HUES6 (cell line): Measurements from ENCODE around the gene GPRC5A.
"Not testable (repeated sequence)": the region's sequence is repeated elsewhere in the genome, so short reads cannot be mapped to it uniquely, and the experiment has no call there.

Experiments used
- H3K27ac ChIP-seq: 2 replicates; pipeline ENCODE4 v1.7.0; 2013; ENCODE audit warnings: low read depth, mild to moderate bottlenecking, low read length, inconsistent platforms
- H3K27me3 ChIP-seq: 2 replicates; pipeline ENCODE4 v1.6.1; 2013; ENCODE audit warnings: low read length; ENCODE audit not compliant: control insufficient read depth, insufficient read depth
- H3K36me3 ChIP-seq: 2 replicates; pipeline ENCODE4 v1.6.1; 2013; ENCODE audit warnings: low read length; ENCODE audit not compliant: control insufficient read depth, insufficient read depth
- H3K4me1 ChIP-seq: 2 replicates; pipeline ENCODE4 v1.6.1; 2013; ENCODE audit warnings: low read length; ENCODE audit not compliant: control insufficient read depth, insufficient read depth
- H3K4me3 ChIP-seq: 2 replicates; pipeline ENCODE4 v1.5.1; 2013; ENCODE audit warnings: low read depth, low read length
- H3K9ac ChIP-seq: one replicate; pipeline ENCODE4 v1.6.1; 2013; ENCODE audit warnings: mild to moderate bottlenecking, low read length
- H3K9me3 ChIP-seq: 2 replicates; pipeline ENCODE4 v1.6.1; 2013; ENCODE audit warnings: low read depth, low read length; ENCODE audit not compliant: control insufficient read depth, insufficient read depth

The GPRC5A gene, protein sequence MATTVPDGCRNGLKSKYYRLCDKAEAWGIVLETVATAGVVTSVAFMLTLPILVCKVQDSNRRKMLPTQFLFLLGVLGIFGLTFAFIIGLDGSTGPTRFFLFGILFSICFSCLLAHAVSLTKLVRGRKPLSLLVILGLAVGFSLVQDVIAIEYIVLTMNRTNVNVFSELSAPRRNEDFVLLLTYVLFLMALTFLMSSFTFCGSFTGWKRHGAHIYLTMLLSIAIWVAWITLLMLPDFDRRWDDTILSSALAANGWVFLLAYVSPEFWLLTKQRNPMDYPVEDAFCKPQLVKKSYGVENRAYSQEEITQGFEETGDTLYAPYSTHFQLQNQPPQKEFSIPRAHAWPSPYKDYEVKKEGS

DNA sequence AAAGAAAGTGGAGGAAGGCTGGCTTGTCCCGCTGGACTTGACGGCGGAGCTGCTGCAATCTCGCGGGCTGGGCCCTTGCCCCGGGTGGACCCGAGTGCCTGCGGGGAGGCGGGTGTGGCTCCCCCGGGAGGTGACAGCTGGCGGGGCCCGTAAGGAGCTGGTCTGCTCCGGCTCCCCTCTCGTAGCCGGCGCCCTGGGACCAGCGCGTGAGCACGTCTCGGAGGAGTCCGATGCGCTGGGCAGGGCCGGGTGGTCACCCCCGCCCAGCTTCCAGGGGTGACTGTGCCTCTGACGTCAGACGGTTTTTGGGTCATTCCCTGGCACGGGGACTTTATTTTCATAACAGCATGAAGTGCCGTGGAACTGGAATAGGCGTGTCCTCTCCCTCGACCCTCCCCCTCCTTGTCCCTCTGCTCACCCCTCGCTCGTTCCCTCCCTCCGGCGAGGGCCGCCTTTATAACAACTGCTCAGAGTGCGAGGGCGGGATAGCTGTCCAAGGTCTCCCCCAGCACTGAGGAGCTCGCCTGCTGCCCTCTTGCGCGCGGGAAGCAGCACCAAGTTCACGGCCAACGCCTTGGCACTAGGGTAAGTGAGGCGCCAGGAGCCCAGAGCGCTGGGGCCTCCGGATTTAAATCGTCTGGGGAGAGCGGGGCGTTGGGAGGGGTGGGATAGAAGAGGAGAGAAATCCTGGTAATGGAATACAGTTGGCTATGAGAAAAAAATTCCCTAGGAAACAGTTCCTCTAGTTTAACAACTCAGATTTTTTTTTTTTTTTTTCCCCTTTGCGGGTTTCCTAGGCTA, at the start of gene GPRC5A:
GPRC5A (plus strand) TSS at position 483 of the 801 bp plus-strand sequence. CDS start 16,688 bp downstream, outside the sequence.
- peak within 1 kb of the TSS; percentile 7 for H3K9ac ChIP-seq
- peaks cover 58% of the 10 kb centered on the region for H3K27me3 ChIP-seq
- no peaks in the 10 kb centered on the region for H3K36me3 ChIP-seq
- peaks cover 18% of the 10 kb centered on the region; the same call in 1 of the 2 replicates for H3K4me1 ChIP-seq
- H3K9me3 ChIP-seq = no peaks in the 10 kb centered on the region
- no peak within 1 kb of the TSS for H3K27ac ChIP-seq
- peak within 1 kb of the TSS; percentile 73 for H3K4me3 ChIP-seq

DNA sequence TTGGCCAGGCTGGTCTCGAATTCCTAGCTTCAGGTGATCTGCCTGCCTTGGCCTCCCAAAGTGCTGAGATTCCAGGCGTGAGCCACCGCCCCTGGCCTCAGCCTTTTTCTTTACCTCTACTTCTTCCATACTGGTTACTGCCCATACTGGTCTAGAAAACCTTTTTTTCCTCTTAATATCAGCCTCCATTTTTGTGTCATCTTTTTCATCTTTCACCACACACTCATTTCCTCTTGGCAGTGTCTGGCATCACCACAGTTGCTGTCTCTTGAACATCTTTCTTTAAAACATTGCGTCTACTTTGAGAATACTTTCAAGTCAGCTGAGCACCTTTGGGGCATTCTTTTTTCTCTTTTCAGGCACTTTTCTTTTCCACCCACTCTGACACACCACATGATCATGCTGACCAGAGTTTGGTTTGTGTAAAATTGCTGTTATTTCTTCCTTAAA, 45.5 kb upstream of the GPRC5A start:
- Histone ChIP-seq H3K9ac (no peak overlapping the region), H3K27me3 (no peaks in the 10 kb centered on the region), H3K4me1 (no peaks in the 10 kb centered on the region), H3K4me3 (no peak overlapping the region), H3K36me3 (peaks cover 6% of the 10 kb centered on the region), H3K27ac (no peak overlapping the region), H3K9me3 (peaks cover 2% of the 10 kb centered on the region; the same call in 1 of the 2 replicates)

- not testable (repeated sequence) for H3K36me3 ChIP-seq, H3K27ac ChIP-seq
These were observed 44.6 kb upstream of the GPRC5A start for GRCh38 chr12:12846780-12847179.

GRCh38 chr12:12853435-12853834, 37.9 kb upstream of the GPRC5A start:
- Histone ChIP-seq H3K9me3 (peaks cover 3% of the 10 kb centered on the region; the same call in 1 of the 2 replicates), H3K9ac (no peak overlapping the region), H3K27me3 (no peaks in the 10 kb centered on the region), H3K36me3 (peaks cover 9% of the 10 kb centered on the region), H3K4me1 (no peaks in the 10 kb centered on the region), H3K4me3 (no peak overlapping the region), H3K27ac (no peak overlapping the region)

More at GRCh38 chr12:12846780-12847179, 44.6 kb upstream of the GPRC5A start:
- not testable (repeated sequence) for H3K9me3 ChIP-seq, H3K4me3 ChIP-seq, H3K4me1 ChIP-seq, H3K9ac ChIP-seq, H3K27me3 ChIP-seq

GRCh38 chr12:12859690-12860089, 31.7 kb upstream of the GPRC5A start:
- H3K27ac ChIP-seq = no peak overlapping the region
- H3K27me3 ChIP-seq = no peaks in the 10 kb centered on the region
- H3K4me1 ChIP-seq = peaks cover 7% of the 10 kb centered on the region; the same call in 1 of the 2 replicates
- no peak overlapping the region for H3K4me3 ChIP-seq
- H3K9ac ChIP-seq = no peak overlapping the region
- H3K9me3 ChIP-seq = no peaks in the 10 kb centered on the region
- peaks cover 9% of the 10 kb centered on the region for H3K36me3 ChIP-seq

DNA sequence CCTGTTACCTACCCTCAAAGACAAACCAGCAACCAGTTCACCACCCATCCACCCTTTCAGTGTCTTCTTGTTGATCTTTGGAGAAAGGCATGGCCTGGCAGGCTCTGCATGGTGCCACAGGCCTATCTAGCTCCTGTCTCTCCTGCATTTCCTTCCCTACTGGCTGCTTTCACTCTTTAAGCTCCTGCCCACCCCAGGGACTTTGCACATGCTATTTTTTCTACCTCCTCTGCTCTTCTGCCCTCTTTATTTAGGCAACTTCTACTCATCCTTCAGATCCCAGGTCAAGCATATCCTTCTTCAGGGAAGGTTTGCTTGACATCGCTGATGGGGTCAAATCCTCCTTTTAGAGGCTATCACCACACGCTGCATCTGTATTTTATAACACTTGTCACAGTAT, 27.1 kb upstream of the GPRC5A start:
- Histone ChIP-seq H3K9me3 (no peaks in the 10 kb centered on the region), H3K4me1 (peaks cover 11% of the 10 kb centered on the region; the same call in 1 of the 2 replicates), H3K9ac (no peak overlapping the region), H3K36me3 (peaks cover 4% of the 10 kb centered on the region; the same call in 1 of the 2 replicates), H3K27ac (no peak overlapping the region), H3K27me3 (no peaks in the 10 kb centered on the region), H3K4me3 (no peak overlapping the region)

DNA sequence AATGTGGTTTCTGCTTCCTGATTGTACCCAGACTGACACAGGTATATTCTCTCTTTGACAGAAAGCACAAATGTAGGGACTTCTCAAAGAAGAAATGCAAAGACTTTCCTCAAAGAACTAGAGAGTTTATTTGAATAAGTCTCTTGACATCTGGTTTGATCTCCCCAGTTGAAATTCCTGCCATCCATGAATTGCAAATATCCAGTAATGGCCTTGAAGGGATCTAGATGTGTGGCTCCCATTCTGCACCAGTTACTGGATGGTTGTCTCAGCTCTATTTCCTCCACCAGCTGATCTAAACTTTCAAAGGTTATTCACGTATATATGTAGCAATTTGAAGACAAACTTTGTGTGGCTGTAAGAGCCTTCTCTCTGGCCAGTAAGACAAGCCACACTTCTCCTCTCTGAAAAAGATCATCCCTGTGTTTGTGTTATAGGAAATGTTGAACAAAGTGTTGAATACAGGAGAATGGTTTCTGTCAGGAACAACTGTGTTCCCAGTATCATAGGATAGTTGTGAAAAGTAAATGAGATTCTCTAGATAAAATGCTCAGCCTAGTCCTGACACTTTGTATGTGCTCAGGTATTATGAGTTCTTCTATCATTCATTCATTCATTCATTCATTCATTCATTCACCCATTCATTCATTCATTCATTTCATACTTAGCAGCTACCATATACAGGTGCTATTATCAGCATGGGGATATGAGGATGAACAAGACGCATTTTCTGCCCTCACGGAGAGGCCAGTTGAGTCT, 22.7 kb upstream of the GPRC5A start:
- H3K27ac ChIP-seq = no peak overlapping the region
- H3K36me3 ChIP-seq = peaks cover 4% of the 10 kb centered on the region; the same call in 1 of the 2 replicates
- H3K9me3 ChIP-seq = no peaks in the 10 kb centered on the region
- no peak overlapping the region for H3K4me3 ChIP-seq
- H3K4me1 ChIP-seq = peaks cover 26% of the 10 kb centered on the region
- H3K9ac ChIP-seq = no peak overlapping the region
- H3K27me3 ChIP-seq = no peaks in the 10 kb centered on the region

GRCh38 chr12:12870465-12870864, 20.9 kb upstream of the GPRC5A start:
- H3K9ac ChIP-seq = no peak overlapping the region
- H3K27me3 ChIP-seq = no peaks in the 10 kb centered on the region
- no peak overlapping the region for H3K4me3 ChIP-seq
- no peaks in the 10 kb centered on the region for H3K36me3 ChIP-seq
- peaks cover 36% of the 10 kb centered on the region for H3K4me1 ChIP-seq
- H3K9me3 ChIP-seq = no peaks in the 10 kb centered on the region
- no peak overlapping the region for H3K27ac ChIP-seq

DNA sequence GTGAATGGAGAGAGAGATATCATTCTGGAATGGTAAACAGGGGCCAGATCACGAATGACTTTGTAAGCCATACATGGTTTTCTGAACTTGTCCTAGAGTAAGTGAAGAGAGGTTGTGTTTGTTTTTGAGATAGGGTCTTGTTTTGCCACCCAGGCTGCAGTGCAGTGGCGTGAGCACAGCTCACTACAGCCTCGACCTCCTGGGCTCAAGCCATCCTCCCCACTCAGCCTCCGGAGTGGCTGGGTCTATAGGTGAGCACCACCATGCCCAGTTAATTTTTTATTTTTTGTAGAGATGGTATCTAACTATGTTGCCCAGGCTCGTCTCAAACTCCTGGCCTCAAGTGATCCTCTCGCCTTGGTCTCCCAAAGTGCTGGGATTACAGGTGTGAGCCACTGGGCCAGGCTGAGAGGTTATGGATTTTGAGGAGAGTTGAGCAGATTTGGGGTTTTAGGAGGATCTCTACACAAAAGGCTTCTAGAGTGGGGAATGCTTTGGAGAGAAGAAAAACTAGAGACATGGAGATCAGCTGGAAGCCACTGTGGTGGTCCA, 19.7 kb upstream of the GPRC5A start:
- H3K36me3 ChIP-seq = no peaks in the 10 kb centered on the region
- H3K9me3 ChIP-seq = no peaks in the 10 kb centered on the region
- H3K9ac ChIP-seq = no peak overlapping the region
- peaks cover 36% of the 10 kb centered on the region for H3K4me1 ChIP-seq
- no peak overlapping the region for H3K27ac ChIP-seq
- no peaks in the 10 kb centered on the region for H3K27me3 ChIP-seq
- H3K4me3 ChIP-seq = no peak overlapping the region

GRCh38 chr12:12872139-12872933, 19.0 kb upstream of the GPRC5A start:
- H3K9me3 ChIP-seq = no peaks in the 10 kb centered on the region
- H3K27ac ChIP-seq = no peak overlapping the region
- H3K4me3 ChIP-seq = no peak overlapping the region
- peak overlapping the region; percentile 14 for H3K9ac ChIP-seq
- H3K4me1 ChIP-seq = peaks cover 39% of the 10 kb centered on the region
- no peaks in the 10 kb centered on the region for H3K36me3 ChIP-seq
- no peaks in the 10 kb centered on the region for H3K27me3 ChIP-seq
